Vein endothelial cell (primary cell): ENCODE measurements around the gene ATP5IF1. TPM values are rescaled to one million over a fixed set of nuclear protein-coding genes. Genes with fewer than 3 reads are reported as not detected.

Experiments
- total RNA-seq: library from RNA; depleted of rRNA; stranded (reverse); fragments of >200 nt; gene quantifications from 2 replicates; pipeline ENCODE4 v1.2.3, GENCODE V29; 2012

ATP5IF1 gene
- 82.0 and 98.2 TPM in 2 replicates for total RNA-seq

DNA sequence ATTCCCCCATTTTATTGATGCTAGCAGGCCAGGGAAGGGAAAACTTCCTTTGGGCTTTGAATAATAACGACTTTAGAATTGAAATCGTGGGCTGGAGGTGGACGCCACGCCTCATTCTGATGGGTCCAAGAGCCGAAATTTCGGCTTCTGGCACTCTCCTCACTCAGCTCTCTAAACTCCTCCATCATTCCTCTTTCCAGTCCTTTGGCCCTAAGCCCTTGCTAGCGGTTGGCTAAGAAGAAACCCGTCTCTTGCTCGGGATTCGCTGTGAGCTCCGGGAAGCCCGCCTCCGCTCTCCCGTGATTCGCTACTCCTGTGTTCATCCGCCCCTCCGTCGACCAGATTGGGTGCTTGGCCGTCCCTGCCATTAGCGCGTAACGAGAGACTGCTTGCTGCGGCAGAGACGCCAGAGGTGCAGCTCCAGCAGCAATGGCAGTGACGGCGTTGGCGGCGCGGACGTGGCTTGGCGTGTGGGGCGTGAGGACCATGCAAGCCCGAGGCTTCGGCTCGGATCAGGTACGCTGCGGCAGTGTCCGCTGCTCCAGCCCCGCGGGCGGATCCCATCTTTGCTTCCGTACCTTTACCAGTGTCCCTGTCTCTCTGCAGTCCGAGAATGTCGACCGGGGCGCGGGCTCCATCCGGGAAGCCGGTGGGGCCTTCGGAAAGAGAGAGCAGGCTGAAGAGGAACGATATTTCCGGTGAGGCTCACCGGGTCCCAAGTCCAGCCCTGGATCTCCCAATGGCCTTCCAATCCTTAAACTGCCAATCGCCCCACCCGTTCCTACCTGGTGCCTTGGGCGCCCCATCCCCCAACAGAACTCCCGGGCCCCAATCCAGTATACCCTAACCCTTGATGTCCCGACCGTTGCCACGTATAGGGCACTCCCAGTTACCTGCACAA, at the start of gene ATP5IF1:
Gene ATP5IF1 (plus strand): TSS at position 370 of the 901 bp plus-strand sequence. CDS start 60 bp downstream, at position 430.

DNA sequence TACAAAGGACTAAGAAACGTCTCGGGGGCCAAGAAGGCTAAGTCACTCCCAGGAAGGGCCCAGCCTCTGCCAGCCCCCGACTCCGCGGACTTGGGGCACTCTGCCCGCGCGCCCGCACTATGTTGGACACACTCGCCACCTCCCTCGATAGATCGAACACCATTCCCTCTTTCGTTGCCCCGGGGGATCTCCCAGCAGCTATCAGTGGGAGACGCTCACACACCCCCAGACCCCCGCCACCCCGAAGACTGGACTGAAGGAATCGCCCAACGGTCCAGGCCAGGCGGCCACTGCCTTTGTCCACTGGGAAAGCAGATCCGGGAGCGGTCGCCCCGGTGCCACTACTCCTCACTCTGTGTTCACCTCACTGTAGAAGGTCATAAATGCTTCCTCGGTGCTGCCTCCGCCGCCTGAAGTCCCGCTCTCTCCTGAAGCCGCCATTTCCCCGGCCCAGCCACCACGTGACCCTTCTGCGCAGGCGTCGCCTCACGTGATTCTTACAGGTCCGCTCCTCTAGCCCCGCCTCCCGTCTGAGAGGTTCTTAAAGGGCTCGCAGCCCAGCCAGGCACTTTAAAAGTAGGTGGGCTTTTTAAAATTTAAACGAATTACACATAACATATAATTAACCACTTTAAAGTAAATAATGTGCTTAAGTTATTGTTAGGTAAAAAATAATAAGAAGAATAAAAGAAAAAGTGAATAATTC, 3.2 kb upstream of the ATP5IF1 start, which contains the start of gene DNAJC8:
Gene DNAJC8 (minus strand): TSS at position 472 of the 706 bp plus-strand sequence. CDS start 31 bp downstream, at position 441.

DNA sequence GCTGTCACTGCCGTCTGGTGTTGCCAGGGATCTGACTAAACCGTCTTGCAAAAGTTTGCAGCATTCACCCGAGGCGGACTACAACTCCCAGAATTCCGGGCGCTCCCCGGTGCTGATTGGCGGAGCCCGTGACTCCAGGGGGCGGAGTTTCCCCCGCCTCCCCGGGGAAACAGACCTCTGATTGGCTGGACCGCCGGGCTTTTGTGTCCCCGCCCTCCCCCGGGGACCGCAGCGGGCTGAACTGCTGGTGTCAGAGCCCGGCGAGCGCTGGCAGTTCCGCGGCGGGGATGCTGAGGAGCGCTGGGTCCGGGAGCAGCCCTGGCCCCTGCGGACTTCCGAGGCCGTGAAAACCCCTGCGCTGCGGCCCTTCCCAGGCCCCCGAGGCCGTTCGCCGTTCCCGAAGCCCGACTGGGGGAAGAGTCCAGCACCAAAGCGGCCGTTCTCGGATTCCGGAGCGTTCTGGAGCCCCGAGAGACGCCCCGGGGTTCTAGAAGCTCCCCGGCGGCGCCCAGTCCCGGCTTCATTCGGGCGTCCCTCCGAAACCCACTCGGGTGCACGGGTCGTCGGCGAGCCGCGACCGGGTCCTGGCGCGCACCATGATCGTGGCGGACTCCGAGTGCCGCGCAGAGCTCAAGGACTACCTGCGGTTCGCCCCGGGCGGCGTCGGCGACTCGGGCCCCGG, 23.5 kb downstream of the ATP5IF1 start, which contains the start of gene SESN2:
Gene SESN2 (plus strand): TSS at position 267 of the 682 bp plus-strand sequence. CDS start 330 bp downstream, at position 597.

Other genes with a start within 250 kb of the ATP5IF1 start
- 17.6 and 28.7 TPM in 2 replicates for gene EYA3, start 147.5 kb upstream of the ATP5IF1 start, total RNA-seq
- 0.29 TPM in 1 of 2 replicates, not detected in the other for gene PTAFR, start 59.4 kb upstream of the ATP5IF1 start, total RNA-seq
- 54.2 and 77.3 TPM in 2 replicates for gene DNAJC8, start 3.1 kb upstream of the ATP5IF1 start, total RNA-seq
- gene SESN2, start 23.4 kb downstream of the ATP5IF1 start, total RNA-seq = 23.1 and 24.5 TPM in 2 replicates
- gene MED18, start 92.9 kb downstream of the ATP5IF1 start, total RNA-seq = 17.3 and 19.7 TPM in 2 replicates
- gene PHACTR4, start 133.6 kb downstream of the ATP5IF1 start, total RNA-seq = 25.8 and 38.8 TPM in 2 replicates